ENCODE data around the gene FOXP1. TPM values are rescaled to one million over a fixed set of nuclear protein-coding genes. Genes with fewer than 3 reads are reported as not detected.
A peak's percentile ranks its signal among the peaks of the same experiment; 100 is the strongest.

FOXP1 gene
- total and polyA plus RNA-seq, 2 of the 13 experiments (the other 11 are each of a cell fraction or from before 2014, with no cell fraction given) = 40.4 to 59.0 TPM

GRCh38 chr3:71305231-71306206, 278.0 kb downstream of the FOXP1 start (continued):
- TF ChIP-seq ZUFSP (CRISPR knock-in tag; IDR thresholded peaks at IDR 0.05; ENCODE audit: borderline replicate concordance) (no peak), ISL2 (CRISPR knock-in tag; IDR thresholded peaks at IDR 0.05) (peak; percentile 66; the same call in 1 of the 2 replicates), ZFP62 (CRISPR knock-in tag; IDR thresholded peaks at IDR 0.05) (no peak), GATAD2A (CRISPR knock-in tag; IDR thresholded peaks at IDR 0.05) (no peak; the same call in none of the 2 replicates), ZFX (CRISPR knock-in tag; IDR thresholded peaks at IDR 0.05; ENCODE audit: low read depth) (0 out of 2 replicates have a peak, but pooled peaks have one; percentile 22), PATZ1 (CRISPR knock-in tag; IDR thresholded peaks at IDR 0.05) (peak; percentile 64; the same call in 1 of the 2 replicates), TCF7L2 (IDR thresholded peaks at IDR 0.05; ENCODE audit: low read depth, low read length) (no peak), ZNF142 (CRISPR knock-in tag; IDR thresholded peaks at IDR 0.05) (peak; percentile 84), ZKSCAN8 (CRISPR knock-in tag; IDR thresholded peaks at IDR 0.05; ENCODE audit: borderline replicate concordance) (0 out of 2 replicates have a peak, but pooled peaks have one; percentile 12), GTF3A (CRISPR knock-in tag; conservative IDR thresholded peaks at IDR 0.05) (no peak), FOXP4 (CRISPR knock-in tag; IDR thresholded peaks at IDR 0.05) (peak; percentile 23; the same call in 1 of the 2 replicates), ZNF513 (CRISPR knock-in tag; conservative IDR thresholded peaks at IDR 0.05) (no peak), SNAPC2 (CRISPR knock-in tag; IDR thresholded peaks at IDR 0.05) (no peak)
